HG02759 (cell line): ENCODE measurements around the gene EXOC2.

ENCODE experiments used
- ATAC-seq: cut with Tn5 transposase; IDR thresholded peaks from one replicate; pipeline ENCODE4 v1.9.1; 2021; ENCODE audit warnings: mild to moderate bottlenecking, moderate library complexity; ENCODE audit not compliant: unreplicated experiment

EXOC2 gene

GRCh38 chr6:503610-504362, 189.2 kb downstream of the EXOC2 start:
- ATAC-seq, result no peak

- no peak for ATAC-seq
Observed at GRCh38 chr6:502761-503160, 190.2 kb downstream of the EXOC2 start.

GRCh38 chr6:501891-502601, 190.9 kb downstream of the EXOC2 start:
- ATAC-seq, result peak; percentile 49

GRCh38 chr6:499617-500016, 193.3 kb downstream of the EXOC2 start:
- ATAC-seq, result no peak

- ATAC-seq, result peak; percentile 58
Observed at GRCh38 chr6:498795-499231, 194.1 kb downstream of the EXOC2 start.

GRCh38 chr6:497258-497657, 195.7 kb downstream of the EXOC2 start:
- no peak for ATAC-seq

GRCh38 chr6:496649-497048, 196.3 kb downstream of the EXOC2 start:
- ATAC-seq, result no peak

- no peak for ATAC-seq
Observed at GRCh38 chr6:494394-494793, 198.5 kb downstream of the EXOC2 start.

- no peak for ATAC-seq
Observed at GRCh38 chr6:493840-494239, 199.1 kb downstream of the EXOC2 start.

GRCh38 chr6:492816-493414, 200.0 kb downstream of the EXOC2 start:
- ATAC-seq, result no peak

GRCh38 chr6:492178-492577, 200.8 kb downstream of the EXOC2 start:
- no peak for ATAC-seq

GRCh38 chr6:491233-491632, 201.7 kb downstream of the EXOC2 start:
- no peak for ATAC-seq

- ATAC-seq, result peak; percentile 53
Observed at GRCh38 chr6:490251-491037, 202.5 kb downstream of the EXOC2 start.

- no peak for ATAC-seq
Observed at GRCh38 chr6:489762-490161, 203.2 kb downstream of the EXOC2 start.

- ATAC-seq, result no peak
Observed at GRCh38 chr6:489001-489400, 203.9 kb downstream of the EXOC2 start.

GRCh38 chr6:487956-488355, 205.0 kb downstream of the EXOC2 start:
- ATAC-seq, result no peak

- no peak for ATAC-seq
Observed at GRCh38 chr6:485655-486170, 207.2 kb downstream of the EXOC2 start.

- no peak for ATAC-seq
Observed at GRCh38 chr6:484746-485145, 208.2 kb downstream of the EXOC2 start.

GRCh38 chr6:484086-484745, 208.7 kb downstream of the EXOC2 start:
- ATAC-seq, result peak; percentile 58

GRCh38 chr6:475314-475713, 217.6 kb downstream of the EXOC2 start:
- no peak for ATAC-seq
